Measurements from ENCODE around the gene TBC1D30.
"Not testable (repeated sequence)": the region's sequence is repeated elsewhere in the genome, so short reads cannot be mapped to it uniquely, and the experiment has no call there.

TBC1D30 gene

GRCh38 chr12:64824500-64825142 lies at the start of gene TBC1D30:
Gene TBC1D30, plus strand, starts transcription at chr12:64824647. Its CDS starts 233 bp downstream, at chr12:64824880.
- in situ Hi-C loops (cut with MboI; ENCODE audit: low sequenced_read_pairs) = no loop called here

GRCh38 chr12:64775147-64775736 lies 49.2 kb upstream of the TBC1D30 start:
- in situ Hi-C loops (cut with MboI; ENCODE audit: low sequenced_read_pairs) = not testable (repeated sequence)

- in situ Hi-C loops (cut with MboI; ENCODE audit: low sequenced_read_pairs) = no loop called here
Observed at GRCh38 chr12:64779354-64779974, 45.0 kb upstream of the TBC1D30 start.

GRCh38 chr12:64780132-64780530 lies 44.3 kb upstream of the TBC1D30 start:
- in situ Hi-C loops (cut with MboI; ENCODE audit: low sequenced_read_pairs) = no loop called here

DNA sequence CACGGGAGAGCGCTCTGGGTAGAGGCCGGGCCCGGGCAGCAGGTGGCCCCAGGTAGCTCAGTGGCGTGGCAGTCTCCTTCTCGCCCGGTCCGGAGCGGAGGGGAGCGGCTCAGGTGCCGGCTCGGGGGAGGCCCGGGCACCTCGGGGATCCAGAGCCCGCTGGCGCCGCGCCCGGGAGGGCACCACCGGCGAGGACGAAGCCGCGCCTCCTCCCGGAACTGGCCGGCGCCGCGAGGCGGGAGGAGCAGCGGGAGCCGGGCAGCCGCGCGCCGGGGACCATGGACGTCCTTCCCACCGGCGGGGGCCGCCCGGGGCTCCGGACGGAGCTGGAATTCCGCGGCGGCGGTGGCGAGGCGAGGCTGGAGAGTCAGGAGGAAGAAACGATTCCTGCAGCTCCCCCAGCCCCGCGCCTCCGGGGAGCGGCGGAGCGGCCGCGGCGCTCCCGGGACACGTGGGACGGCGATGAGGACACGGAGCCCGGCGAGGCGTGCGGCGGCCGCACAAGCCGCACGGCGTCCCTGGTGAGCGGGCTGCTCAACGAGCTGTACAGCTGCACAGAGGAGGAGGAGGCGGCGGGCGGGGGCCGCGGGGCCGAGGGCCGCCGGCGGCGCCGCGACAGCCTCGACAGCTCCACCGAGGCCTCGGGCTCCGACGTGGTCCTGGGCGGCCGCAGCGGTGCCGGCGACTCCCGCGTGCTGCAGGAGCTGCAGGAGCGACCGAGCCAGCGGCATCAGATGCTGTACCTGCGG lies 43.7 kb upstream of the TBC1D30 start:
- in situ Hi-C loops (cut with MboI; ENCODE audit: low sequenced_read_pairs) = no loop called here

DNA sequence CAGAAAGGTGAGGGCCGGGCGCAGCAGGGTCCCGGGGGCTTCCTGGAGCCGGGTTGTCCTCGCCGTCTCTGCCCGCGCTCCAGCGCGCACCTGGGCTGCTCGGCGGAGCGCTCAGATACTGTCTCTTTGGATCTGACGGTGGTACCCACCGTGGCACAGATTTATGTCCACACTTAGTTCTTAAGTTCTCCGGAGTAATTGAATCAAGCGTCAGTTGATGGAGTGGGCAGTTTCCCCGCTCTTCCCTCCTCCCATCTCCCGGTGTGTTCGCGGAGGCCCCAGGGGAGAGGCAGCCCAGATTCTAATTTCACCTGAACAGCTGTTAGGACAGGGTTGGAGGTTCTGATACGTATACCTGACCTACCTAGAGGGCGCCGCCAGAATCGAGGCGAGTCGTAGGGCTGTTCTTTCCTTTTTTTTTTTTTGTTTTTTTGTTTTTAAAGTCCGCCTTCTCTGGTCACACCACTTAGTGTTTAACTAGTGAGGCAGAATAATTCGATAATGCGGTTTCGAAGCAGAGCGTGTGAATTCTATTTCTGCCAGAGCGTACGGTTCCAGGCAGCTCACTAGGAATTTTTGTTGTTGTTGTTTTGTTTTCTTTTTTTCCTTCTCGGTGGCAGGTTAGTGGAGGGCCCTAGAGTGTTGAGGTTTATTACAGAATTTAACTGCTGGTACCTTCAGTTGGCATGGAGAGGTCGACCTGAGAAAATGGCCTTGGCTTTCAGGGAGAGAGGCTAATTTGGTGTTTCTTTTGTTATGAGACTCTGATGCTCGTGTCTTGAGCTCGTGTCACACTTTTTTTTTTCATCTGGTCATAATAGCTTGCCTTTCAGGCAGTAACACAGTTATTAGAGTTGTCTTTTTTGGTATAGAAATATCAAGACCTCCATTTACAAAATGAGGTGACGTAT lies 42.9 kb upstream of the TBC1D30 start:
- in situ Hi-C loops (cut with MboI; ENCODE audit: low sequenced_read_pairs) = no loop called here

DNA sequence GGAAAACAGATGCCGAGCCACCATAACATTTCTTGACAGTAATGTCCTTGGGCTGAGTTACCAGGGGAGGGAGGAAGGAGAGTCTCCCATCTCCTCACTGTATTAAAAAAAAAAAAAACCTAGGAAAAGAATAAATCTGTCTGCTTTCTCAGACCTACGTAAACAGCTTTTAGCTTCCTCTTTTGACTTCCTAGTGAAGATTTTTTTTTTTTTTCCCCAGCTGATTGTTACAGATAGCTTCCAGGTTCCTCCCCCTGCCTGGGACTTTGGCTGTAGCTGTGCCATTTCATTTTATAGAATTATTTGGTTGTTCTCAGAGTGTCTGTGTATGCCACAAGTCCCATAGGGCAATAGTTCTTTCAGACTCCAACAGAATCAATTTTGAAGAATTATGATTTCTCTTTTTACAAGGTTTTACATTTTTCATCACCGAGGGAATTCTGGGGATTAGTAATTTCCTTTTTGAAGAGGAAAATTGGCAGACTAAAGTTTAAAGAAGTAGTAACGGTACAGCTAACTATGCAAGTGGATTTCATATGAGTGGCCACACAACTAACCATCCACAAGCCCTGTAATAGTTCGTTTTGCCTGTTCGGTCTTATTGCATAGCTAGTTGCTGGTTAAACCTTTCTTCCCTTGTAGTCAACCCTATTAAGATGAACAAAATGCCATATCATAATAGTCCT lies 42.1 kb upstream of the TBC1D30 start:
- in situ Hi-C loops (cut with MboI; ENCODE audit: low sequenced_read_pairs) = no loop called here

DNA sequence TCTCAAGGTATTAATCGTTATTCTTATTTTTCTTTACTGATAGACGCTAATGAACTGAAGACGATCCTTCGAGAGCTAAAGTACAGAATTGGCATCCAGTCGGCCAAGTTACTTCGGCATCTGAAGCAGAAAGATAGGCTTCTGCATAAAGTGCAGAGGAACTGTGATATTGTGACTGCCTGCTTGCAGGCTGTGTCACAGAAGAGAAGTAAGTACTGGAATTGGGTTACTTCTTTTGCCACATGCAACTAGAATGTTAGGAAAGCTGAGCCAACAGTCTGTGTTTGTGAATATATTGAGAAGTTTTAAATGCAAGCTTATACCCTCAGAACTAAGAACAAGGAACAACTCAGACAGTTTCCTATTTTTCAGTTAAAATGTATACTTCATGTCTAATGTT lies 38.6 kb upstream of the TBC1D30 start:
- in situ Hi-C loops (cut with MboI; ENCODE audit: low sequenced_read_pairs) = no loop called here

GRCh38 chr12:64790166-64790565 lies 34.3 kb upstream of the TBC1D30 start:
- in situ Hi-C loops (cut with MboI; ENCODE audit: low sequenced_read_pairs) = no loop called here

DNA sequence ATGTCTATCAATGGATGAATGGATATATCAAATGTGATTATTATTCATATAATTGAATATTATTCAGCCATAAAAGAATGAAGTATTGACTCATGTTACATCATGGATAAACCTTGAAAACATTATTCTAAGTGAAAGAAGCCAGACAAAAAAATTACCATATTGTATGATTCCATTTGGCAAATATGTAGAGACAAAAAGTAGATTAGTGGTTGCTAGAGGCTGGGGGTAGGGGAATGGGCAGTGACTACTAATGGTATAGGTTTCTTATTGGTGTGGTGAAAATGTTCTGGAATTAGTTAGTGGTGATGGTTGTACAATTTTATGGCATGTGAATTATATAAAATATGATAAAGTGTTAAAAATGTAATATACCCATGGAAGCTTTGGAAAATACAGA lies 33.4 kb upstream of the TBC1D30 start:
- in situ Hi-C loops (cut with MboI; ENCODE audit: low sequenced_read_pairs) = no loop called here

DNA sequence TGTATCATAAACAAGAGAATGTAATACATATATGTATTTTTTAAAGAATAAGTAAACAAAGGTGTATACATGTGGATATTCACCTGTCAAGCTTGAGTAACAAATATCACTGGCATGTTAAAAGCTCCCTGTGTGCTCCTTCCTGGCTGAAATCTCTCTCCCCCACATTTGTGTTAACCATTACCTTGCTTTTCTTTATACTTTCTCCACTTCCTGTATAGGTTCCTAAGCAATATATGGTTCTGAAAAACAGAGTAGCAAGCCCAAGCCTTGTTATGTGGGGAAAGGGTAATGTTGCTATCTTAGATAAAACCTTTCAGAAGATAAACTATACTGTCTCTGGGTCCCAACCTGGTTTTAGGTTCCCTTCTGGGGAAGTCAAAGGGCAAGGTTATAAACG lies 32.3 kb upstream of the TBC1D30 start:
- in situ Hi-C loops (cut with MboI; ENCODE audit: low sequenced_read_pairs) = no loop called here

- in situ Hi-C loops (cut with MboI; ENCODE audit: low sequenced_read_pairs) = no loop called here
Observed at GRCh38 chr12:64793610-64794009, 30.8 kb upstream of the TBC1D30 start.

GRCh38 chr12:64794305-64794704 lies 30.1 kb upstream of the TBC1D30 start:
- in situ Hi-C loops (cut with MboI; ENCODE audit: low sequenced_read_pairs) = no loop called here

- in situ Hi-C loops (cut with MboI; ENCODE audit: low sequenced_read_pairs) = no loop called here
Observed at GRCh38 chr12:64796205-64796845, 28.1 kb upstream of the TBC1D30 start.

- in situ Hi-C loops (cut with MboI; ENCODE audit: low sequenced_read_pairs) = no loop called here
Observed at GRCh38 chr12:64797156-64797555, 27.3 kb upstream of the TBC1D30 start.

- in situ Hi-C loops (cut with MboI; ENCODE audit: low sequenced_read_pairs) = no loop called here
Observed at GRCh38 chr12:64798165-64798564, 26.3 kb upstream of the TBC1D30 start.

DNA sequence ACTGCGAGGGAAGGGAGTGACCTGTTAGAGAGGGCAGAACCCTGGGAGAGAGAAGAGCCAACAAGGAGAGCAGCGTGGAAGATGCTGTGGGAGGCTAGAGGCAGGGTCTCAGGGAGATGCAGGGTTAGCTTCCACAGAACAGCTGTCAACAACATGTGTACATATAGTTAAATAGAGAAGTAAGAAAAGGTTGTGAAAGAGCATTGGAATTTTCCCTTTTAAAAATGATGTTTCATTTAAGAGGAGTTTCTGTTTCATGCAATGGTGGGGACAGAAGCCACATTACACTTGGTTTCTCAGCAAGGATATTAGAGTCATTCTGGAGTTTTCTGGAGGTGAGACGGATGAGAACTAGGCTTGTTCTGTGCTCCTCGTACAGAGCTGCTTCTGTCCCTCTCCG lies 23.8 kb upstream of the TBC1D30 start:
- in situ Hi-C loops (cut with MboI; ENCODE audit: low sequenced_read_pairs) = no loop called here

GRCh38 chr12:64801381-64801780 lies 23.1 kb upstream of the TBC1D30 start:
- in situ Hi-C loops (cut with MboI; ENCODE audit: low sequenced_read_pairs) = no loop called here

DNA sequence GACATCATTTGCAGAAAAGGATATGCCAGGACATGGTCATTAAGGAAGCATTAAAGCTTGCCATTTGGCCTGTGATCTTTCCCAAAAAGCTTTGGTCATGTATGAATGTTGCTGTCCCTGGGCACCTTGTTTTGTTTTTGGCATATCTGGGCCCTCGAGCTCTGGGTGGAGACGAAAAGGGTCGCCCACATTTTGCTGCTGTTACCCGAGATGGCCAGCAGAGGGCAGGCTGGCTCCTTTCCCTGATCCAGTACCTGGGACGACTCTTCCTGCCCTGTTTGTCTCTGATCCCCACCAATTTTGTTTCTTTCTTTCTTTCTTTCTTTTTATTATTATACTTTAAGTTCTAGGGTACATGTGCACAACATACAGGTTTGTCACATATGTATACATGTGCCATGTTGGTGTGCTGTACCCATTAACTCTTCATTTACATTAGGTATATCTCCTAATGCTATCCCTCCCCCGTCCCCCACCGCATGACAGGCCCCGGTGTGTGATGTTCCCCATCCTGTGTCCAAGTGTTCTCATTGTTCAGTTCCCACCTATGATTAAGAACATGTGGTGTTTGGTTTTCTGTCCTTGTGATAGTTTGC lies 22.2 kb upstream of the TBC1D30 start:
- in situ Hi-C loops (cut with MboI; ENCODE audit: low sequenced_read_pairs) = not testable (repeated sequence)

Data from HL-60/S4 (cell line).